SW 1271 (cell line): ENCODE results near the gene RELA.
"Not testable (repeated sequence)": the region's sequence is repeated elsewhere in the genome, so short reads cannot be mapped to it uniquely, and the experiment has no call there.

ENCODE experiments used
- DNase-seq, 2 experiments: peaks; one replicate each; lab custom pipeline; 2025; lab: John Stamatoyannopoulos, UW

RELA gene

GRCh38 chr11:65672180-65672860, 9.6 kb upstream of the RELA start:
- no peak for DNase-seq

- DNase-seq = peak in 1 of 2 experiments; percentile 56
Measured at GRCh38 chr11:65663639-65664200, 1.0 kb upstream of the RELA start.

- no peak for DNase-seq
Measured at GRCh38 chr11:65662247-65662798, 393 bp downstream of the RELA start.

- no peak for DNase-seq
Measured at GRCh38 chr11:65661599-65662246, 993 bp downstream of the RELA start.

GRCh38 chr11:65660908-65661307, 1.8 kb downstream of the RELA start:
- not testable (repeated sequence) for DNase-seq

- DNase-seq = no peak
Measured at GRCh38 chr11:65660038-65660437, 2.7 kb downstream of the RELA start.

- DNase-seq = no peak
Measured at GRCh38 chr11:65658174-65659021, 4.3 kb downstream of the RELA start.

GRCh38 chr11:65657426-65657825, 5.3 kb downstream of the RELA start:
- DNase-seq = no peak

GRCh38 chr11:65655570-65656332, 7.0 kb downstream of the RELA start:
- no peak for DNase-seq

GRCh38 chr11:65654375-65655349, 8.1 kb downstream of the RELA start:
- DNase-seq = no peak

- no peak for DNase-seq
Measured at GRCh38 chr11:65653229-65654225, 9.2 kb downstream of the RELA start.

- peak; percentile 86 to 89 for DNase-seq
Measured at GRCh38 chr11:65652511-65653228, 10.0 kb downstream of the RELA start.

- DNase-seq = no peak
Measured at GRCh38 chr11:65651589-65652510, 10.9 kb downstream of the RELA start.

- no peak for DNase-seq
Measured at GRCh38 chr11:65651339-65651588, 11.5 kb downstream of the RELA start.

- DNase-seq = no peak
Measured at GRCh38 chr11:65650547-65651338, 12.0 kb downstream of the RELA start.

- no peak for DNase-seq
Measured at GRCh38 chr11:65649656-65650546, 12.8 kb downstream of the RELA start.
